Lower leg skin (tissue), 4 donors: ENCODE measurements around the gene EEF1AKMT1. TPM values are rescaled to one million over a fixed set of nuclear protein-coding genes. Genes with fewer than 3 reads are reported as not detected.

Source experiments
- DNase-seq, 2 donors: peaks; one replicate each; pipeline ENCODE4 v3.0.0-alpha.2; 2019; ENCODE audit warnings: low spot score in 2 of 2
- H3K4me3 ChIP-seq: fragments of 200-600 bp; sonication (generic); 2 replicates; pipeline ENCODE4 v1.5.1; 2017; ENCODE audit warnings: mild to moderate bottlenecking, low read depth; ENCODE audit not compliant: poor library complexity, severe bottlenecking
- POLR2A ChIP-seq, 2 donors: fragments of 450-650 bp; IDR thresholded peaks; one replicate each; pipeline ENCODE4 v1.6.1; 2016 to 2017; ENCODE audit warnings: antibody characterized with exemption in 2 of 2, mild to moderate bottlenecking in 1 of 2, moderate library complexity in 1 of 2
- whole genome bisulfite sequencing, 2 donors: methylation state at CpG; one replicate each; pipeline ENCODE4 v1.1.5; 2018; 5-methylcytosine and 5-hydroxymethylcytosine counted together
- intact Hi-C: fragments of 100-400 bp; cut with DNase I; formaldehyde crosslinking; loops from one replicate; pipeline ENCODE4 v1.15.0; 2023; ENCODE audit warnings: low total_unique reads
- total RNA-seq, 4 donors: library from RNA; depleted of rRNA; stranded (reverse); fragments of >200 nt; gene quantifications; one replicate each; pipeline ENCODE4 v1.1.0, GENCODE V29; 2016
- TF ChIP-seq, protein P1 (sequence below), 3 donors: fragments of 450-650 bp; IDR thresholded peaks; one replicate each; pipeline ENCODE4 v1.5.1; 2016; ENCODE audit warnings: antibody characterized with exemption in 3 of 3, mild to moderate bottlenecking in 3 of 3, moderate library complexity in 2 of 3

Gene EEF1AKMT1
- total RNA-seq, 4 donors from 2014 or later: 2.6 to 10.8 (median 5.8) TPM

DNA sequence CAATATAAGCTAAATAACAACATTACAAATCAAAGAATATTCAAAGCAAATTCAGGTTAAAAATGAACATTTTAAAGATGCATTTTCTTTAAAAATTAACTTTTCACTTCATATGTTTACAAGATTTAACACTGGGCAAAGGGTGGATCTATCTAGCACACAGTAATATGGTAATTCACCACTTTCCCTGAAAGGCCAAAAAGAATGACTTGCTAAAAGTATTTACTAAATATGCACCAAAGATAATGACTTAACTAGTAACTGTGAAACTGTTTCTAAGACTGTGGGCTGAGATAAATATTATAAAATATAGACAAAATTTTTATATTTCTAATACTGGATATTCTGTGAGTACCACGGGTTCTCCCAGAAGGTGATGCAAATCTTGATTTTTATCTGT, 4.5 kb upstream of the EEF1AKMT1 start:
- intact Hi-C loops: no loop called here
- DNase-seq: no peak
- H3K4me3 ChIP-seq: no peak overlapping the region
- TF ChIP-seq POLR2A (IDR thresholded peaks at IDR 0.05): no peak
- TF ChIP-seq, protein P1, sequence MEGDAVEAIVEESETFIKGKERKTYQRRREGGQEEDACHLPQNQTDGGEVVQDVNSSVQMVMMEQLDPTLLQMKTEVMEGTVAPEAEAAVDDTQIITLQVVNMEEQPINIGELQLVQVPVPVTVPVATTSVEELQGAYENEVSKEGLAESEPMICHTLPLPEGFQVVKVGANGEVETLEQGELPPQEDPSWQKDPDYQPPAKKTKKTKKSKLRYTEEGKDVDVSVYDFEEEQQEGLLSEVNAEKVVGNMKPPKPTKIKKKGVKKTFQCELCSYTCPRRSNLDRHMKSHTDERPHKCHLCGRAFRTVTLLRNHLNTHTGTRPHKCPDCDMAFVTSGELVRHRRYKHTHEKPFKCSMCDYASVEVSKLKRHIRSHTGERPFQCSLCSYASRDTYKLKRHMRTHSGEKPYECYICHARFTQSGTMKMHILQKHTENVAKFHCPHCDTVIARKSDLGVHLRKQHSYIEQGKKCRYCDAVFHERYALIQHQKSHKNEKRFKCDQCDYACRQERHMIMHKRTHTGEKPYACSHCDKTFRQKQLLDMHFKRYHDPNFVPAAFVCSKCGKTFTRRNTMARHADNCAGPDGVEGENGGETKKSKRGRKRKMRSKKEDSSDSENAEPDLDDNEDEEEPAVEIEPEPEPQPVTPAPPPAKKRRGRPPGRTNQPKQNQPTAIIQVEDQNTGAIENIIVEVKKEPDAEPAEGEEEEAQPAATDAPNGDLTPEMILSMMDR (IDR thresholded peaks at IDR 0.05): no peak
- WGBS, 2 donors: 81 to 89% methylated on average over 1 of the region's 1 CpG

DNA sequence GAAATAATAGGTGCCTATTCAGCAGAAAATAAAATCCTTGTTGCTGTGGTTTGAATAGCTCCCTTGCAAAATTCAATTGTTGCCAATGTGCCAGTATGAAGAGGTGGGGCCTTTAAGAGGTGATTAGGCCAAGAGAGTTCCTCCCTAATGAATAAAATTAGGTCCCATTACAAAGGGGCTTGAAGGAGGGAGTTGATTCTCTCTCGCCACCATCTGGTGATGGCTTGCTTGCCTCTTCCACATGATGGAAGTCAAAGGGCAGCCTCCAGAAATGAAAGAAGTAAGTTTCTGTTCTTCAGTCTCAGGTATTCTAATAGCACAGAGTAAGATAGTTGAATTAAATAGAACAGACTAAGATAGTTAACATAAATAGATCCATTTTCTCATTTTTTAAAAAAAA, 3.0 kb upstream of the EEF1AKMT1 start:
- intact Hi-C loops: no loop called here
- 90 to 96% methylated on average over 1 of the region's 1 CpG for WGBS, 2 donors
- no peak overlapping the region for H3K4me3 ChIP-seq
- DNase-seq: no peak
- TF ChIP-seq POLR2A (IDR thresholded peaks at IDR 0.05): no peak
- TF ChIP-seq, protein P1 (IDR thresholded peaks at IDR 0.05): no peak

DNA sequence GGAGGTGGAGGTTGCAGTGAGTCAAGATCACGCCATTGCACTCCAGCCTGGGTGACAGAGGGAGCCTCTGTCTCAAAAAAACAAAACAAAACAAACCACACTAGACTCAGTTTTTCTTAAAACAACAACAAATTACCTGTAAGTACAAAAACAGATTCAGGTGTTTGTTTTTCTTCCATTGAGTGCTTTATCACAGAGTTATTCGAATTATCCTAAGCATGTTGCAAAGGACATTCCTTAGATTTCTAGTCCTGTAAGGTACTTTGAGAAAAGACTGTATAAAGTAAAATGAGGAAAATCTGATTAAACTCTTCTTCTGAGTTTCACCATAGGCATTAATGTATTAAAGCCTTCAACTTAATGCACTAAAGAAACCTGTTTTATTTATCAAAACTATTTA, 2.2 kb upstream of the EEF1AKMT1 start:
- intact Hi-C loops: no loop called here
- no peak overlapping the region for H3K4me3 ChIP-seq
- DNase-seq: no peak
- 93 to 98% methylated on average over 2 of the region's 2 CpGs for WGBS, 2 donors
- no peak for TF ChIP-seq POLR2A (IDR thresholded peaks at IDR 0.05)
- TF ChIP-seq, protein P1 (IDR thresholded peaks at IDR 0.05): no peak

DNA sequence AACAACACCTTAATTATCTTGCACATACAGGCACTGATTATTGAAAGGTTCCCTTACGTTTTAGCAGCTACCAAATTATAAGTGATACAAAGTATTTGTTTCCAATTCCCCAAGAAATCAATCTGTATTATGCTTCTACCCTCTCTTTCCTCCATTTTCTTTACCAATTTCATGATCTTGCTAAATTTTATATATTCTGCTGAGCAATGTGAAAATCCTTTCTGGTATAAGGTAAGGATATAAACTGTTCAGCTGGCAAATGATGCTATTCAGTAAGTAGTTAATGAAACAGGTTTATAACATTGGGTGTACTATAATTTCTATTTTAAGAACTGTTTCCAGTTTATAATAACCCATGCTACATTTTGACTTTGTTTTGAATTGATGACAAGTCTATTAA, 985 bp upstream of the EEF1AKMT1 start:
- TF ChIP-seq, protein P1 (IDR thresholded peaks at IDR 0.05): no peak
- no peak for TF ChIP-seq POLR2A (IDR thresholded peaks at IDR 0.05)
- 73 to 74% methylated on average over 1 of the region's 1 CpG for WGBS, 2 donors
- no peak for DNase-seq
- intact Hi-C loops: no loop called here
- no peak overlapping the region for H3K4me3 ChIP-seq

DNA sequence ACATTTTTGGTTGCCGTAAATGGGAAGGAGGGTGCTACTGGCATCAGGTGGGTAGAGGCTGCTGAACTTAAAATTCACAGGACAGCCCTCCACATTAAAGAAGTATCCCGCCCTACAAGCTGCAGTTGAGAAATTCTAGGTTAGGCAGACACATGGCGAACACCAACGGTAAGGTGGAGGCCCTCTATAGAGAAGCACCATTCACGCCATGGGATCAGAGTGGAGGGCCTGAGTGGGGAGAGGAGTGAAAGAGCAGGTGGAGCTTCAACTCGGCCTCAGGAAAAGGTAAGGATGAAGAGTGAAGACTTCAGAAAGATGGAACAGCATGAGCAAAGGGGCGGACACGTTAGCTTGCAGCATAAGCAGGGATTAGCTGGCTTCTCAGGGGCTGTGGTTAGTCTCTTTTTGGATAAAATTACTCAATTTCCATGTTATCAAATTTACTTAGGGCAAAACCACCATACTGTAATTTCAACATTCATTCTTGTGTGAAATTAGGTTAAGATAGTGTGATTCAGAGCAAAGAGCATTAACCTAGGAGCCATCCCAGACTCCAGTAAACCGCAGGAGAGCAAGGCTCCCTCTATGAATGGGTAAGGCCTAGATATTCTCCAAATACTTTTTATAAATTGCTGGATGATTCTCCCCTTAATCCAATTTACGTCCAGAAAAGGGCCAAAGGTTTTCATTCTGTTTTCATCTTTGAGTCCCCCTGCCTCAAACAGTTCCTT, 1.2 kb downstream of the EEF1AKMT1 start:
- intact Hi-C loops: no loop called here
- H3K4me3 ChIP-seq: no peak overlapping the region
- TF ChIP-seq, protein P1 (IDR thresholded peaks at IDR 0.05): no peak
- TF ChIP-seq POLR2A (IDR thresholded peaks at IDR 0.05): no peak
- no peak for DNase-seq
- 85 to 87% methylated on average over 10 of the region's 10 CpGs for WGBS, 2 donors

DNA sequence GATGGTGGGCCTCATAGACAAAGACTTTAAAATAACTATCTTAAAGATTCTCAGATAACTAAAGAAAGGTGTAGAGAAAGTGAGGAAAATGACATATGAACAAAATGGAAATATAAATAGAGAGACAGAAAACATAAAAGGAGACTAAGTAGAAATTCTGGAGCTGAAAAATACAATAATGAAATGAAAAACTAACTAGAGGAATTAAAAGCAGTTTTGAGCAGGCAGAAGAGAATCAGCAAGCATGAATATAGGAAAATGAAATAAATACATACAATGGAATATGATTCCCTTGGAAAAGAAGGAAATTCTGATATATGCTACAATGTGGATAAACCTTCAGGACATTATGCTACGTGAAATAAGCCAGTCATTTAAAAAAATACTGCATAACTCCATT, 3.9 kb downstream of the EEF1AKMT1 start:
- no peak for TF ChIP-seq POLR2A (IDR thresholded peaks at IDR 0.05)
- DNase-seq: no peak
- WGBS, 2 donors: 100% methylated on average over 1 of the region's 1 CpG
- intact Hi-C loops: no loop called here
- H3K4me3 ChIP-seq: no peak overlapping the region
